ENCODE measurements around the gene TMEM156. TPM values are rescaled to one million over a fixed set of nuclear protein-coding genes. Genes with fewer than 3 reads are reported as not detected.

Gene TMEM156
- total and polyA plus RNA-seq, 2 of the 4 experiments (the other 2 are of a cell fraction) = 0.53 to 0.54 TPM

DNA sequence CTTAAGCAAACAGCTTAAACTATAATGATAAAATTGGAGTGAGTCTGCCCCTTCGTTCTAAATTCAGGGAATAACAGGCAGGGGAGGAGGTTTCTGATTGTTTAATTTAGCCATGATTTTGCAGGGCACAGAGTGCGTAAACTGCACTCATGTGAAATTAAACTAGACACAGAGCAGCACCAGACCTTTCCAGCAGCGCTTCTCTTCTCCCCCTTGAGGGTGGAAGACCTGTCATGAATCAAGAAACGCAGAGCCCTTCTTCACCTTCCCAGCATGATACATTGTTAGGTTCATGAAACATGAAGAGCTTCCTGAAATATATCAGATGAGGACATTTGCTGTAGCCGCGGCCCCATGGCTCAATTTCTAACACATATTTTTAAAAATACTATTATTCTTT is 101.5 kb downstream of the TMEM156 start:
- TF ChIP-seq RFX5 (IDR thresholded peaks at IDR 0.05; ENCODE audit: low read depth, low read length) (no peak), POLR2A (IDR thresholded peaks at IDR 0.05; ENCODE audit: low read depth, low read length) (no peak), CEBPB (IDR thresholded peaks at IDR 0.05; ENCODE audit: low read depth, low read length) (no peak), CTCF (conservative IDR thresholded peaks at IDR 0.05; ENCODE audit: low read depth, low read length) (no peak), MAFK (IDR thresholded peaks at IDR 0.05; ENCODE audit: low read depth, low read length) (no peak), MAZ (IDR thresholded peaks at IDR 0.05; ENCODE audit: borderline replicate concordance, low read depth, low read length) (no peak), SMC3 (IDR thresholded peaks at IDR 0.05; ENCODE audit: low read depth, low read length) (no peak), ELK1 (IDR thresholded peaks at IDR 0.05; ENCODE audit: borderline replicate concordance, low read depth, low read length) (no peak), FOS (IDR thresholded peaks at IDR 0.05; ENCODE audit: low read depth, low read length) (no peak), NFE2L2 (IDR thresholded peaks at IDR 0.05; ENCODE audit: low read depth, low read length) (no peak), RCOR1 (IDR thresholded peaks at IDR 0.05; ENCODE audit: insufficient replicate concordance, low read length) (no peak), CHD1 (IDR thresholded peaks at IDR 0.05; ENCODE audit: low read depth, low read length) (no peak), MXI1 (IDR thresholded peaks at IDR 0.05; ENCODE audit: borderline replicate concordance, low read depth, low read length) (no peak), BHLHE40 (IDR thresholded peaks at IDR 0.05; ENCODE audit: low read depth, low read length) (no peak)
- TF ChIP-seq, protein P1, sequence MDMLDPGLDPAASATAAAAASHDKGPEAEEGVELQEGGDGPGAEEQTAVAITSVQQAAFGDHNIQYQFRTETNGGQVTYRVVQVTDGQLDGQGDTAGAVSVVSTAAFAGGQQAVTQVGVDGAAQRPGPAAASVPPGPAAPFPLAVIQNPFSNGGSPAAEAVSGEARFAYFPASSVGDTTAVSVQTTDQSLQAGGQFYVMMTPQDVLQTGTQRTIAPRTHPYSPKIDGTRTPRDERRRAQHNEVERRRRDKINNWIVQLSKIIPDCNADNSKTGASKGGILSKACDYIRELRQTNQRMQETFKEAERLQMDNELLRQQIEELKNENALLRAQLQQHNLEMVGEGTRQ (IDR thresholded peaks at IDR 0.05; ENCODE audit: low read depth, low read length) = no peak
- Histone ChIP-seq H3K9ac (ENCODE audit: low read depth, low read length) (no peak overlapping the region), H3K36me3 (ENCODE audit: control insufficient read depth, insufficient read depth, low read length) (peaks cover 69% of the 10 kb centered on the region), H2AK5ac (ENCODE audit: low read depth, low read length) (no peak overlapping the region), H2BK15ac (ENCODE audit: low read depth, low read length) (no peak overlapping the region), H3K27me3 (ENCODE audit: control insufficient read depth, insufficient read depth, low read length) (no peaks in the 10 kb centered on the region), H2AK9ac (replicated peaks; ENCODE audit: low read depth, low read length, poor library complexity) (no peak overlapping the region), H3K14ac (replicated peaks; ENCODE audit: low read depth, low read length) (no peak overlapping the region), H3K56ac (ENCODE audit: extremely low read depth, insufficient read depth, low read length) (no peak overlapping the region), H4K5ac (ENCODE audit: low read depth, low read length) (no peak overlapping the region), H3K4me1 (ENCODE audit: control insufficient read depth, insufficient read depth, low read length) (peaks cover 2% of the 10 kb centered on the region; the same call in 1 of the 2 replicates), H3K4ac (ENCODE audit: low read depth, low read length) (no peak overlapping the region), H3K4me2 (ENCODE audit: low read depth, low read length) (no peak overlapping the region), H3K23ac (ENCODE audit: low read depth, low read length) (no peak overlapping the region), H4K91ac (ENCODE audit: insufficient read depth, low read depth, low read length) (no peak overlapping the region), H4K20me1 (ENCODE audit: insufficient read depth, low read length) (no peaks in the 10 kb centered on the region), H3K4me3 (ENCODE audit: insufficient read depth, low read depth, low read length) (no peak overlapping the region), H2BK20ac (ENCODE audit: low read depth, low read length) (no peak overlapping the region), H3K27ac (ENCODE audit: insufficient read depth, low read length) (no peak overlapping the region), H2BK5ac (ENCODE audit: low read depth, low read length, poor library complexity, severe bottlenecking) (no peak overlapping the region), H4K8ac (ENCODE audit: low read depth in 2 of 2, low read length in 2 of 2) (no peak overlapping the region), H2AFZ (replicated peaks; ENCODE audit: low read length, poor library complexity) (no peak overlapping the region), H3K9me3 (ENCODE audit: control insufficient read depth, insufficient read depth, low read length) (no peaks in the 10 kb centered on the region), H2BK120ac (ENCODE audit: low read depth, low read length) (no peak overlapping the region), H3K79me1 (ENCODE audit: low read depth in 1 of 2, low read length in 2 of 2) (peaks cover 27 to 41% of the 10 kb centered on the region in 2 experiments), H3K9me1 (ENCODE audit: insufficient read depth, low read length) (0 out of 2 replicates have a peak, but pooled peaks cover 3% of the 10 kb centered on the region), H3K18ac (ENCODE audit: low read depth, low read length) (no peak overlapping the region)
- ChIA-PET CTCF (no interaction called here), POLR2A (ENCODE audit: unreplicated experiment) (no interaction called here)
- BruUV-seq (replicated peaks) = no TSS peak
- DNase-seq (no peak), ATAC-seq (ENCODE audit: low read depth) (no peak)
- WGBS, 2 experiments (ENCODE audit: extremely low coverage in 2 of 2, insufficient read length in 1 of 2) = no CpG with 5 or more reads among the region's 6 CpGs
- in situ Hi-C loops (cut with MboI; ENCODE audit: low sequenced_read_pairs) = loop anchor here (10.0 kb wide), 1 partner anchor 184 kb away; no protein-coding TSS in a partner anchor
- dilution Hi-C loops (cut with HindIII; ENCODE audit: low sequenced_read_pairs, unreplicated experiment) = no loop called here
- intact Hi-C loops (cut with micrococcal nuclease) = loop anchor here (5.0 kb wide), 1 partner anchor 207 kb away; no protein-coding TSS in a partner anchor

Measured in IMR-90 (cell line).